Lung (tissue), 12 donors: ENCODE results near the gene POC1B. TPM values are rescaled to one million over a fixed set of nuclear protein-coding genes. Genes with fewer than 3 reads are reported as not detected.

ENCODE experiments used
- ATAC-seq: fragments of 200-7000 bp; cut with Tn5 transposase; one replicate; pipeline ENCODE4 v1.9.1; 2020; ENCODE audit warnings: moderate number of reproducible peaks; ENCODE audit not compliant: insufficient read depth, low FRiP score
- DNase-seq, 3 donors: peaks; one replicate each; pipeline ENCODE4 v3.0.0-alpha.2; 2013 to 2017
- H3K27ac ChIP-seq, 2 donors: one replicate each; pipeline ENCODE4 v1.5.1; 2013; ENCODE audit warnings: mild to moderate bottlenecking in 2 of 2, moderate library complexity in 2 of 2, control low read depth in 1 of 2, inconsistent platforms in 1 of 2, low read depth in 1 of 2, low read length in 1 of 2
- H3K27me3 ChIP-seq, 3 donors: one replicate each; pipeline ENCODE4 v1.5.1; 2013; ENCODE audit warnings: low read length in 2 of 3; ENCODE audit not compliant: control insufficient read depth in 3 of 3, insufficient read depth in 3 of 3
- H3K36me3 ChIP-seq, 4 donors: one replicate each; pipeline ENCODE4 v1.5.1; 2013; ENCODE audit warnings: low read length in 4 of 4, mild to moderate bottlenecking in 1 of 4, moderate library complexity in 1 of 4; ENCODE audit not compliant: control insufficient read depth in 4 of 4, insufficient read depth in 4 of 4
- H3K4me1 ChIP-seq, 5 donors: one replicate each; pipeline ENCODE4 v1.5.1; 2013; ENCODE audit warnings: low read length in 5 of 5, mild to moderate bottlenecking in 2 of 5, moderate library complexity in 1 of 5; ENCODE audit not compliant: control insufficient read depth in 5 of 5, insufficient read depth in 5 of 5
- H3K4me3 ChIP-seq: one replicate; pipeline ENCODE4 v1.5.1; 2013; ENCODE audit warnings: mild to moderate bottlenecking, control low read depth, moderate library complexity
- H3K9ac ChIP-seq, 2 donors: one replicate each; pipeline ENCODE4 v1.5.1; 2013; ENCODE audit warnings: low read length in 2 of 2, control low read depth in 1 of 2; ENCODE audit not compliant: insufficient read depth in 1 of 2
- H3K9me3 ChIP-seq, 4 donors: one replicate each; pipeline ENCODE4 v1.5.1; 2013; ENCODE audit warnings: low read length in 3 of 4, mild to moderate bottlenecking in 1 of 4, moderate library complexity in 1 of 4; ENCODE audit not compliant: control insufficient read depth in 4 of 4, insufficient read depth in 3 of 4
- CTCF ChIP-seq: IDR thresholded peaks from 2 replicates; pipeline ENCODE4 v1.5.1; 2012; ENCODE audit warnings: mild to moderate bottlenecking; ENCODE audit errors: control extremely low read depth, extremely low read depth
- WGBS, 2 donors: extraction: QIAGEN DNeasy Blood & Tissue Kit; methylation state at CpG; one replicate each; pipeline ENCODE4 v1.1.7; 2013; 5-methylcytosine and 5-hydroxymethylcytosine counted together
- polyA plus RNA-seq, 2 donors: library from polyadenylated mRNA; stranded (reverse); fragments of 200-250 nt; gene quantifications; one replicate each; pipeline ENCODE4 v1.2.1, GENCODE V29; 2013
- total RNA-seq, 2 donors: library from RNA; depleted of rRNA in 1 of 2; stranded (reverse); fragments of >200 nt in 1 of 2; gene quantifications; one replicate each; pipeline ENCODE4 v1.2.1, GENCODE V29; 2014 to 2021
- donor health status: control.
- donor health status: control.
- donor health status: Bipolar disorder and iron deficiency.
- donor health status: healthy.
- donor health status: DM: yes; HTN: yes; CAD: no.

Gene POC1B
- total and polyA plus RNA-seq, 4 donors: 6.9 to 32.6 (median 10.9) TPM

DNA sequence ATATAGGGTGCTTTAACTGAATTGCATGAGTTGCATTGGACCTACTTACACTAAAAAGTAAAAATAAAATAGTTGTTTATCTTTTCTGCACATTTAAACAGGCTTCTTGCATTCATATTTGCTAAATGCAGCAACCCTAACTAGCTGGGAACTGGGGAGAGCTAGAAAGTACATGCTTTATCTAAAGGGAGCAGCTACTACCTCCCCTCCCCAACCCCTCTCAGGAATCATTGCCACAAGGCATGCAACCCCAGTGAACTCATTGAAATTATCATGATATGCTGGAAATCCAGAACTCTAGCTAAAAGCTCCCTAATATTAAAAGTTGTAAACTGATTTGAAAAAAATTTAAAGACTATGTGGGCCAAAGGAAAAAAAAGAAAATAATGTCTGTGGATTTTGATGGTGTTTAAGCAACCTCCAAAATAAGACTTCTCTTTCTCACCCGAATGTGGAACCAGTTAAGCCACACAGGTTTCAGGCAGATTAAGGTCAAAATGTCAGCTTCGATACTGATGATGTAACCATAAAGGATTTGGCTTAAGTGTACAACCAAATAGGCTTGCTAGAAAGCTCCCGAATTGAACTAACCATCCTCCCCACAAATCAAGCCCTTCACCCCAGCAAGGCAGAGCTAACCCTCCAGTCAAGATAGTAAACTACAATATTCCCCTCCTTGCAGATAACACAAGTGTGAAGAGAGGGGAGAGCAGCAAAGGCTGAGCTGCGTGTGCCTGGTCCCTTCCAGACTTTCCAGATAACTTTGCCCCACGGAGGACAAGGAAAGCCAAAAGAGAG, 13.8 kb upstream of the POC1B start:
- WGBS, 2 donors: 59 to 76% methylated on average over 5 of the region's 5 CpGs
- H3K9ac ChIP-seq: no peak overlapping the region
- peaks cover 0 to 13% (median under 1%) of the 10 kb centered on the region in 5 donors for H3K4me1 ChIP-seq
- ATAC-seq (no peak), DNase-seq (no peak)
- no peaks in the 10 kb centered on the region for H3K9me3 ChIP-seq
- no peak overlapping the region for H3K27ac ChIP-seq
- H3K36me3 ChIP-seq: peaks cover 0 to 1% (median 0%) of the 10 kb centered on the region in 4 donors
- TF ChIP-seq CTCF: no peak
- H3K4me3 ChIP-seq: no peak overlapping the region
- H3K27me3 ChIP-seq: no peaks in the 10 kb centered on the region

- 92 to 93% methylated on average over 4 of the region's 4 CpGs for WGBS, 2 donors
- no peak overlapping the region for H3K27ac ChIP-seq
- H3K36me3 ChIP-seq: peaks cover 0 to 1% (median 0%) of the 10 kb centered on the region in 4 donors
- peaks cover 0 to 10% (median 0%) of the 10 kb centered on the region in 5 donors for H3K4me1 ChIP-seq
- H3K9me3 ChIP-seq: no peaks in the 10 kb centered on the region
- no peak overlapping the region for H3K9ac ChIP-seq
- ATAC-seq (no peak), DNase-seq (no peak)
- H3K4me3 ChIP-seq: no peak overlapping the region
- TF ChIP-seq CTCF: no peak
- H3K27me3 ChIP-seq: no peaks in the 10 kb centered on the region
These were observed 13.1 kb upstream of the POC1B start for GRCh38 chr12:89538897-89539296.

GRCh38 chr12:89537389-89537788, 11.5 kb upstream of the POC1B start:
- Histone ChIP-seq H3K27ac (no peak overlapping the region), H3K9me3 (no peaks in the 10 kb centered on the region), H3K9ac (no peak overlapping the region), H3K36me3 (peaks cover 0 to 3% (median under 1%) of the 10 kb centered on the region in 4 donors), H3K4me1 (no peaks in the 10 kb centered on the region), H3K4me3 (no peak overlapping the region), H3K27me3 (no peaks in the 10 kb centered on the region)
- no peak for TF ChIP-seq CTCF
- DNase-seq (no peak), ATAC-seq (no peak)
- 88 to 90% methylated on average over 3 of the region's 3 CpGs for WGBS, 2 donors
